SK-N-SH (cell line): ENCODE measurements around the gene PIEZO2. TPM values are rescaled to one million over a fixed set of nuclear protein-coding genes. Genes with fewer than 3 reads are reported as not detected.

ENCODE experiments used
- CTCF ChIA-PET: fragments of 300-600, 350-600 bp; formaldehyde crosslinking; extraction: SDS; loops from one replicate; lab custom pipeline; 2021; lab: Yijun Ruan, JAX
- POLR2A ChIA-PET: fragments of 350-600 bp; sonication (Branson Sonifier 250); formaldehyde crosslinking; extraction: SDS; loops from one replicate; lab custom pipeline; 2020; ENCODE audit warnings: antibody characterized with exemption, inconsistent platforms; lab: Yijun Ruan, JAX
- DNase-seq: peaks from one replicate; pipeline ENCODE4 v3.0.0; 2012
- H2AFZ ChIP-seq: fragments of 200-600 bp; sonication (generic); 2 replicates; pipeline ENCODE4 v1.8.1; 2016; ENCODE audit warnings: antibody characterized with exemption, mild to moderate bottlenecking, low read depth
- H3F3A ChIP-seq: fragments of 200-600 bp; sonication (generic); replicated peaks from 2 replicates; pipeline ENCODE3; 2016; ENCODE audit warnings: antibody characterized with exemption, mild to moderate bottlenecking; ENCODE audit not compliant: insufficient read depth
- H3K27ac ChIP-seq, 2 experiments: fragments of 200-500 bp in 1 of 2; fragments of 200-600 bp in 1 of 2; sonication (Bioruptor generic) in 1 of 2; sonication (generic), shearing (Covaris generic) in 1 of 2; 2 replicates each; pipeline versions ENCODE4 v1.5.1 to v1.6.1; 2014 to 2016; ENCODE audit warnings: low read depth in 2 of 2, inconsistent platforms in 1 of 2, low read length in 1 of 2, mild to moderate bottlenecking in 1 of 2, mixed read lengths in 1 of 2
- H3K27me3 ChIP-seq: fragments of 200-600 bp; sonication (generic), shearing (Covaris generic); 2 replicates; pipeline ENCODE4 v1.6.1; 2016; ENCODE audit warnings: mixed run types; ENCODE audit not compliant: insufficient read depth
- H3K36me3 ChIP-seq, 2 experiments: fragments of 200-500 bp in 1 of 2; fragments of 200-600 bp in 1 of 2; sonication (Bioruptor generic) in 1 of 2; sonication (generic) in 1 of 2; replicated peaks in 1 of 2; 2 replicates each; pipeline versions ENCODE3 to v1.5.1; 2014 to 2016; ENCODE audit warnings: low read length in 1 of 2, mild to moderate bottlenecking in 1 of 2; ENCODE audit not compliant: insufficient read depth in 2 of 2, control insufficient read depth in 1 of 2
- H3K4me1 ChIP-seq, 2 experiments: fragments of 200-500 bp in 1 of 2; fragments of 200-600 bp in 1 of 2; sonication (Bioruptor generic) in 1 of 2; sonication (generic), shearing (Covaris generic) in 1 of 2; 2 replicates each; pipeline versions ENCODE4 v1.5.1 to v1.6.1; 2014 to 2016; ENCODE audit warnings: low read depth in 1 of 2, low read length in 1 of 2, mixed run types in 1 of 2; ENCODE audit not compliant: insufficient read depth in 2 of 2, control insufficient read depth in 1 of 2
- H3K4me2 ChIP-seq: fragments of 200-600 bp; sonication (generic), shearing (Covaris generic); 2 replicates; pipeline ENCODE4 v1.6.1; 2017; ENCODE audit warnings: mixed run types
- H3K4me3 ChIP-seq, 2 experiments: fragments of 200-500 bp in 1 of 2; fragments of 200-600 bp in 1 of 2; sonication (Bioruptor generic) in 1 of 2; sonication (generic), shearing (Covaris generic) in 1 of 2; 2 replicates each; pipeline versions ENCODE4 v1.5.1 to v1.8.1; 2014 to 2016; ENCODE audit warnings: low read depth in 2 of 2, inconsistent platforms in 1 of 2, low read length in 1 of 2, mild to moderate bottlenecking in 1 of 2, mixed read lengths in 1 of 2, moderate library complexity in 1 of 2
- H3K79me2 ChIP-seq: fragments of 200-600 bp; sonication (generic); 2 replicates; pipeline ENCODE4 v1.8.1; 2017; ENCODE audit warnings: mild to moderate bottlenecking; ENCODE audit not compliant: insufficient read depth
- H3K9ac ChIP-seq: fragments of 200-600 bp; sonication (generic); 2 replicates; pipeline ENCODE4 v1.6.1; 2017; ENCODE audit warnings: mixed run types
- H3K9me2 ChIP-seq: fragments of 200-600 bp; sonication (generic); 2 replicates; pipeline ENCODE4 v1.6.1; 2017; ENCODE audit warnings: mixed run types
- H3K9me3 ChIP-seq: fragments of 200-600 bp; sonication (generic); 2 replicates; pipeline ENCODE4 v1.6.1; 2017; ENCODE audit warnings: mixed run types, mild to moderate bottlenecking, moderate library complexity
- H4K20me1 ChIP-seq: fragments of 200-600 bp; sonication (generic); 2 replicates; pipeline ENCODE4 v1.6.1; 2017; ENCODE audit warnings: mild to moderate bottlenecking, mixed run types; ENCODE audit not compliant: insufficient read depth
- CHD2 ChIP-seq: fragments of 150-350 bp; IDR thresholded peaks from 2 replicates; pipeline ENCODE4 v1.6.1; 2018; ENCODE audit warnings: low read length; ENCODE audit not compliant: partially characterized antibody
- ELF1 ChIP-seq: IDR thresholded peaks from 2 replicates; pipeline ENCODE4 v1.4.0; 2012
- EP300 ChIP-seq, 2 experiments: IDR thresholded peaks; 2 replicates each; pipeline versions ENCODE4 v1.4.0 to v1.6.1; 2012; ENCODE audit warnings: borderline replicate concordance in 1 of 2, low read depth in 1 of 2, low read length in 1 of 2
- EZH2phosphoT487 ChIP-seq: fragments of 200-600 bp; sonication (generic); IDR thresholded peaks from 2 replicates; pipeline ENCODE4 v1.6.1; 2017; ENCODE audit warnings: low read depth, mixed run types, mild to moderate bottlenecking, antibody characterized with exemption, moderate library complexity, borderline replicate concordance
- FOSL2 ChIP-seq: IDR thresholded peaks from 2 replicates; pipeline ENCODE4 v1.4.0; 2012; ENCODE audit warnings: low read depth, mild to moderate bottlenecking, moderate library complexity, borderline replicate concordance
- FOXJ3 ChIP-seq: sonication (generic); formaldehyde crosslinking; IDR thresholded peaks from 2 replicates; pipeline ENCODE4 v1.5.1; 2020; ENCODE audit warnings: mild to moderate bottlenecking, missing genetic modification reagents
- FOXM1 ChIP-seq: IDR thresholded peaks from 2 replicates; pipeline ENCODE4 v1.4.0; 2012; ENCODE audit warnings: low read depth, mild to moderate bottlenecking
- GABPA ChIP-seq: IDR thresholded peaks from 2 replicates; pipeline ENCODE4 v1.4.0; 2012; ENCODE audit warnings: low read depth, mild to moderate bottlenecking
- MXI1 ChIP-seq: IDR thresholded peaks from 2 replicates; pipeline ENCODE4 v1.6.1; 2012; ENCODE audit warnings: mild to moderate bottlenecking, low read depth, low read length, improper control_type of control experiment
- POLR2AphosphoS5 ChIP-seq: IDR thresholded peaks from 2 replicates; pipeline ENCODE4 v1.6.1; 2012; ENCODE audit warnings: low read depth, low read length
- RAD21 ChIP-seq: IDR thresholded peaks from 2 replicates; pipeline ENCODE4 v1.6.1; 2012; ENCODE audit warnings: mild to moderate bottlenecking, low read length
- RCOR1 ChIP-seq: fragments of 150-350 bp; IDR thresholded peaks from 2 replicates; pipeline ENCODE4 v1.6.1; 2017; ENCODE audit warnings: antibody characterized with exemption, low read length
- RFX5 ChIP-seq: IDR thresholded peaks from 2 replicates; pipeline ENCODE4 v1.6.1; 2012; ENCODE audit warnings: mild to moderate bottlenecking, improper control_type of control experiment, low read length
- SMC3 ChIP-seq: IDR thresholded peaks from 2 replicates; pipeline ENCODE4 v1.6.1; 2012; ENCODE audit warnings: low read depth, low read length, improper control_type of control experiment
- TCF12 ChIP-seq: IDR thresholded peaks from 2 replicates; pipeline ENCODE4 v1.4.0; 2012
- TEAD4 ChIP-seq: IDR thresholded peaks from 2 replicates; pipeline ENCODE4 v1.4.0; 2012; ENCODE audit warnings: mild to moderate bottlenecking, borderline replicate concordance; ENCODE audit not compliant: insufficient read depth
- WGBS: methylation state at CpG from one replicate; pipeline ENCODE4 v1.1.6; 2017; ENCODE audit warnings: low lambda C conversion rate; 5-methylcytosine and 5-hydroxymethylcytosine counted together
- polyA plus RNA-seq, 3 experiments: library from polyadenylated mRNA; depleted of rRNA; stranded (reverse); fragments of >200 nt; gene quantifications; 2 replicates each; pipeline ENCODE4 v1.2.3, GENCODE V29; 2012
- TF ChIP-seq, protein P1 (sequence below): fragments of 200-600 bp; sonication (generic); IDR thresholded peaks from 2 replicates; pipeline ENCODE4 v1.6.1; 2017; ENCODE audit warnings: antibody characterized with exemption, mild to moderate bottlenecking, moderate library complexity
- TF ChIP-seq, protein P2 (sequence below): fragments of 150-350 bp; IDR thresholded peaks from 2 replicates; pipeline ENCODE4 v1.6.1; 2017; ENCODE audit warnings: antibody characterized with exemption, low read length, low read depth, borderline replicate concordance
- TF ChIP-seq, protein P3 (sequence below): fragments of 150-350 bp; IDR thresholded peaks from 2 replicates; pipeline ENCODE4 v1.6.1; 2016; ENCODE audit warnings: mild to moderate bottlenecking, low read depth, low read length
- TF ChIP-seq, protein P4 (sequence below): IDR thresholded peaks from 2 replicates; pipeline ENCODE4 v1.4.0; 2012; ENCODE audit warnings: low read depth, borderline replicate concordance
- TF ChIP-seq, protein P5 (sequence below): IDR thresholded peaks from 2 replicates; pipeline ENCODE4 v1.4.0; 2012; ENCODE audit warnings: low read depth, borderline replicate concordance

PIEZO2 gene
- polyA plus RNA-seq, 1 of the 3 experiments (the other 2 are of a cell fraction) = not detected

DNA sequence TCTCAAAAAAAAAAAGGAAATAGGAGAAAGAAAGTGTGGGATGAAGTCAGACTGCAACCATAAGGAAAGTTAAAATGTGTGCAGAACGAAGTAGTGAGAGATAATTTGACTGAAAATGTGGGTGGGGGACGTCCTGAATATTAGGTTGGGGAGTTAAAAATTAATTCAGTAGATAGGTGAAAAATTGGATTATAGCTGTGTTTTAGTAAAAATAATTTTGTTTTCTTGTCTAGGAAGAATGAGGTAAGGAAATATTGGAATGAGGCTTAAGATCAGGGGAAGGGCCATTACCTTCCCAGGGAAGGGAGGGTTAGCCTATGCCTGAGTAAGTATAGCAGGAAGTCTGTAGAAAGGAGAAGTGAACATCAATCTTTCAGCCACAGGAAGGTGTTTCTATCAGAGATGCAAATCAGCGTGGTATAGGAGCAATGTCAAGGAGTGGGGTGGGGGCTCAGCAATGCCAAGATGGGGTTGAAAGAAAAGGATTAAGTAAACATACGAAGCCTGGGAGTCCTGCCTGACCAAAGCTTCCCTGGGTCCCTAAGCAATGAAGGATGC is 250.9 kb downstream of the PIEZO2 start:
- H3K27ac ChIP-seq = no peak overlapping the region
- TF ChIP-seq SMC3 (no peak), FOXM1 (no peak), ELF1 (no peak), RCOR1 (no peak), POLR2AphosphoS5 (no peak), TCF12 (no peak), FOSL2 (no peak), RFX5 (no peak), GABPA (no peak), RAD21 (no peak), EZH2phosphoT487 (no peak), FOXJ3 (CRISPR knock-in tag) (no peak)
- TF ChIP-seq, protein P1, sequence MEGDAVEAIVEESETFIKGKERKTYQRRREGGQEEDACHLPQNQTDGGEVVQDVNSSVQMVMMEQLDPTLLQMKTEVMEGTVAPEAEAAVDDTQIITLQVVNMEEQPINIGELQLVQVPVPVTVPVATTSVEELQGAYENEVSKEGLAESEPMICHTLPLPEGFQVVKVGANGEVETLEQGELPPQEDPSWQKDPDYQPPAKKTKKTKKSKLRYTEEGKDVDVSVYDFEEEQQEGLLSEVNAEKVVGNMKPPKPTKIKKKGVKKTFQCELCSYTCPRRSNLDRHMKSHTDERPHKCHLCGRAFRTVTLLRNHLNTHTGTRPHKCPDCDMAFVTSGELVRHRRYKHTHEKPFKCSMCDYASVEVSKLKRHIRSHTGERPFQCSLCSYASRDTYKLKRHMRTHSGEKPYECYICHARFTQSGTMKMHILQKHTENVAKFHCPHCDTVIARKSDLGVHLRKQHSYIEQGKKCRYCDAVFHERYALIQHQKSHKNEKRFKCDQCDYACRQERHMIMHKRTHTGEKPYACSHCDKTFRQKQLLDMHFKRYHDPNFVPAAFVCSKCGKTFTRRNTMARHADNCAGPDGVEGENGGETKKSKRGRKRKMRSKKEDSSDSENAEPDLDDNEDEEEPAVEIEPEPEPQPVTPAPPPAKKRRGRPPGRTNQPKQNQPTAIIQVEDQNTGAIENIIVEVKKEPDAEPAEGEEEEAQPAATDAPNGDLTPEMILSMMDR = no peak
- TF ChIP-seq, protein P2, sequence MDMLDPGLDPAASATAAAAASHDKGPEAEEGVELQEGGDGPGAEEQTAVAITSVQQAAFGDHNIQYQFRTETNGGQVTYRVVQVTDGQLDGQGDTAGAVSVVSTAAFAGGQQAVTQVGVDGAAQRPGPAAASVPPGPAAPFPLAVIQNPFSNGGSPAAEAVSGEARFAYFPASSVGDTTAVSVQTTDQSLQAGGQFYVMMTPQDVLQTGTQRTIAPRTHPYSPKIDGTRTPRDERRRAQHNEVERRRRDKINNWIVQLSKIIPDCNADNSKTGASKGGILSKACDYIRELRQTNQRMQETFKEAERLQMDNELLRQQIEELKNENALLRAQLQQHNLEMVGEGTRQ = no peak
- TF ChIP-seq, protein P3, sequence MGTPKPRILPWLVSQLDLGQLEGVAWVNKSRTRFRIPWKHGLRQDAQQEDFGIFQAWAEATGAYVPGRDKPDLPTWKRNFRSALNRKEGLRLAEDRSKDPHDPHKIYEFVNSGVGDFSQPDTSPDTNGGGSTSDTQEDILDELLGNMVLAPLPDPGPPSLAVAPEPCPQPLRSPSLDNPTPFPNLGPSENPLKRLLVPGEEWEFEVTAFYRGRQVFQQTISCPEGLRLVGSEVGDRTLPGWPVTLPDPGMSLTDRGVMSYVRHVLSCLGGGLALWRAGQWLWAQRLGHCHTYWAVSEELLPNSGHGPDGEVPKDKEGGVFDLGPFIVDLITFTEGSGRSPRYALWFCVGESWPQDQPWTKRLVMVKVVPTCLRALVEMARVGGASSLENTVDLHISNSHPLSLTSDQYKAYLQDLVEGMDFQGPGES = no peak
- H3K4me3 ChIP-seq = no peak overlapping the region
- no peaks in the 10 kb centered on the region for H3F3A ChIP-seq
- H3K9me2 ChIP-seq = no peaks in the 10 kb centered on the region
- no peak overlapping the region for H2AFZ ChIP-seq
- H3K4me2 ChIP-seq = no peak overlapping the region
- POLR2A ChIA-PET = no interaction called here
- H3K9me3 ChIP-seq = no peaks in the 10 kb centered on the region
- peaks cover 18% of the 10 kb centered on the region for H3K27me3 ChIP-seq
- H3K36me3 ChIP-seq = no peaks in the 10 kb centered on the region
- H3K9ac ChIP-seq = no peak overlapping the region
- no peaks in the 10 kb centered on the region for H4K20me1 ChIP-seq
- WGBS = 7% methylated on average over 4 of the region's 4 CpGs
- no peaks in the 10 kb centered on the region for H3K79me2 ChIP-seq
- no peaks in the 10 kb centered on the region for H3K4me1 ChIP-seq
- DNase-seq = no peak
- CTCF ChIA-PET = no interaction called here

DNA sequence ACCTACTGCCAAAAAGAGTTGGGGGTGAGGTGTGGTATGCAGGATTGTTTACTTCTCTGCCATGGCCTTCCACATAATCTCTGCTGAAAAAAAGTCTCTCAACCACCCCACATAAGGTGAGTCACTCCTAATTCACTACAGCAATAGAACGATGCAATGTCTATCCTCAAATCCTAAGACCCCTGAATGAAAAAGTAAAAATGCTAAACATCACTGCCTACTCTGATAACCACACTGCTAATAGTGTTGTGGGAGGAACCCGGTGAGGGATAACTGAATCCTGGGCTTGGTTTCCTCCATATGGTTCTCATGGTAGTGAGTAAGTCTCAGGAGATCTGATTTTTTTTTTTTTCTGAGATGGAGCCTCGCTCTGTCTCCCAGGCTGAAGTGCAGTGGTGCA is 252.5 kb downstream of the PIEZO2 start:
- no peaks in the 10 kb centered on the region for H3K9me3 ChIP-seq
- H3K79me2 ChIP-seq = no peaks in the 10 kb centered on the region
- H3K4me1 ChIP-seq = no peaks in the 10 kb centered on the region
- H4K20me1 ChIP-seq = no peaks in the 10 kb centered on the region
- H3K9ac ChIP-seq = no peak overlapping the region
- no peak overlapping the region for H3K27ac ChIP-seq
- no peaks in the 10 kb centered on the region for H3K36me3 ChIP-seq
- peaks cover 18% of the 10 kb centered on the region for H3K27me3 ChIP-seq
- ChIA-PET POLR2A (no interaction called here), CTCF (no interaction called here)
- H3K4me2 ChIP-seq = no peak overlapping the region
- WGBS = 14% methylated on average over 3 of the region's 3 CpGs
- no peak overlapping the region for H2AFZ ChIP-seq
- no peaks in the 10 kb centered on the region for H3F3A ChIP-seq
- DNase-seq = no peak
- no peak overlapping the region for H3K4me3 ChIP-seq
- no peaks in the 10 kb centered on the region for H3K9me2 ChIP-seq
- TF ChIP-seq, protein P2 = no peak
- TF ChIP-seq EP300 (IDR thresholded peaks at IDR 0.05; ENCODE audit: borderline replicate concordance in 1 of 2, low read depth in 1 of 2, low read length in 1 of 2) = no peak
- TF ChIP-seq, protein P4, sequence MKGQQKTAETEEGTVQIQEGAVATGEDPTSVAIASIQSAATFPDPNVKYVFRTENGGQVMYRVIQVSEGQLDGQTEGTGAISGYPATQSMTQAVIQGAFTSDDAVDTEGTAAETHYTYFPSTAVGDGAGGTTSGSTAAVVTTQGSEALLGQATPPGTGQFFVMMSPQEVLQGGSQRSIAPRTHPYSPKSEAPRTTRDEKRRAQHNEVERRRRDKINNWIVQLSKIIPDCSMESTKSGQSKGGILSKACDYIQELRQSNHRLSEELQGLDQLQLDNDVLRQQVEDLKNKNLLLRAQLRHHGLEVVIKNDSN = no peak
- no peak for TF ChIP-seq TEAD4
- TF ChIP-seq FOSL2 = no peak
- TF ChIP-seq, protein P5, sequence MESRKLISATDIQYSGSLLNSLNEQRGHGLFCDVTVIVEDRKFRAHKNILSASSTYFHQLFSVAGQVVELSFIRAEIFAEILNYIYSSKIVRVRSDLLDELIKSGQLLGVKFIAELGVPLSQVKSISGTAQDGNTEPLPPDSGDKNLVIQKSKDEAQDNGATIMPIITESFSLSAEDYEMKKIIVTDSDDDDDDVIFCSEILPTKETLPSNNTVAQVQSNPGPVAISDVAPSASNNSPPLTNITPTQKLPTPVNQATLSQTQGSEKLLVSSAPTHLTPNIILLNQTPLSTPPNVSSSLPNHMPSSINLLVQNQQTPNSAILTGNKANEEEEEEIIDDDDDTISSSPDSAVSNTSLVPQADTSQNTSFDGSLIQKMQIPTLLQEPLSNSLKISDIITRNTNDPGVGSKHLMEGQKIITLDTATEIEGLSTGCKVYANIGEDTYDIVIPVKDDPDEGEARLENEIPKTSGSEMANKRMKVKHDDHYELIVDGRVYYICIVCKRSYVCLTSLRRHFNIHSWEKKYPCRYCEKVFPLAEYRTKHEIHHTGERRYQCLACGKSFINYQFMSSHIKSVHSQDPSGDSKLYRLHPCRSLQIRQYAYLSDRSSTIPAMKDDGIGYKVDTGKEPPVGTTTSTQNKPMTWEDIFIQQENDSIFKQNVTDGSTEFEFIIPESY = no peak
- TF ChIP-seq TCF12 = no peak
- no peak for TF ChIP-seq RAD21
- TF ChIP-seq CHD2 = no peak
- no peak for TF ChIP-seq MXI1
